MV-4-11 (cell line): ENCODE results near the gene ETFRF1.

Experiments
- DNase-seq: peaks from one replicate; lab custom pipeline; 2025; lab: John Stamatoyannopoulos, UW

Gene ETFRF1

DNA sequence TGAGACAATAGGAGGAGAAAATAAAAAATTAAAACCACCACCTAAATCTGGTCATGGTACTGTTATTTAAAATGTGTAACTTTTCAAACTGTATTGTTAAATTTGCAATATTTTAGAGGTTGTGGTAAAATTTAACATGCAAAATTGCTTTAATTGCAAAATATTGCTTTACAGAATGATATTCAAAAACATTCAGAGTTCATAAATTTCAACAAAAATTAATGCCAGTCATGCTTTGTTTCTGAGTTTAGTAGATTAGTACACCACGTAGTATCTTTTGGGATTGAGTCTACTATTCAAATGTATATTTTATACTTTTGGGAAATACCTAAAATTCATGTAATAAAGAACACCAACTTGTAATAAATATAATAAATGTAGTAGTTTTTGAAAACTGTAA is 18.3 kb downstream of the ETFRF1 start:
- no peak for DNase-seq

DNA sequence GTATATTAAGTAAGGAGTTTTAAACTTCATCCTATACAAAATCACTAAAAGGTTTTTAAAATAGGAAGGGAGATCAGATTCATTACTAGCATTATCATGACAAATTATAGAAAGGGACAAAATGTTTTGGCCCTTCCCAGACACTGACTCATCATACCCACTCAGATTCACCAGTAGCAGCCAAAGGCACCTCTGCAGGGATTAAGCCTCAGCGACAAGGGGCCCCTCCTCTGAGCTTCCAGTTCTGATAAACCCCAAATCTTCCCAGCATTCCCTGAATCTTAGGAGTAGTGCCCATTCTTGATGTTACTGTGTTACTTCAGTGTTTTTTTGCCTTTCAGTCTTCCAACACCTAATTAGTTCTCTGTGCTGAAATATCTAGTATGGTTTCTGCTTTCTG is 41.2 kb downstream of the ETFRF1 start:
- DNase-seq, result no peak

DNA sequence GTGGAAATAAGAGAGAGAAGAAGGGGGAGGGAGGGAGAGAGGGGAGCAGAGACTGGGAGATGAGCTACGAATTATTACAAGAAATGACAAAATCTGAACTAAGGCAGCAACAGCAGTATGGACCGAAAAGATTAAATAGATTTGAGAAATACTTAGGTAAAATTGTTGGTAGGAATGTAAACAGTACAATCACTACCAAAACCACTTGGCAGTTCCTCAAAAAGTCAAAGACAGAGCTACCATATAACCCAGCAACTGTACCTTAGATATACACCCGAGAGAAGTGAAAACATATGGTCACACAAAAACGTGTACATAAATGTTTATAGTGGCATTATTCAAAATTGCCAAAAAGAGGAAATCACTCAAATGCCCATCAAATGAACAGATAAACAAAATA is 41.6 kb downstream of the ETFRF1 start:
- DNase-seq, result no peak

DNA sequence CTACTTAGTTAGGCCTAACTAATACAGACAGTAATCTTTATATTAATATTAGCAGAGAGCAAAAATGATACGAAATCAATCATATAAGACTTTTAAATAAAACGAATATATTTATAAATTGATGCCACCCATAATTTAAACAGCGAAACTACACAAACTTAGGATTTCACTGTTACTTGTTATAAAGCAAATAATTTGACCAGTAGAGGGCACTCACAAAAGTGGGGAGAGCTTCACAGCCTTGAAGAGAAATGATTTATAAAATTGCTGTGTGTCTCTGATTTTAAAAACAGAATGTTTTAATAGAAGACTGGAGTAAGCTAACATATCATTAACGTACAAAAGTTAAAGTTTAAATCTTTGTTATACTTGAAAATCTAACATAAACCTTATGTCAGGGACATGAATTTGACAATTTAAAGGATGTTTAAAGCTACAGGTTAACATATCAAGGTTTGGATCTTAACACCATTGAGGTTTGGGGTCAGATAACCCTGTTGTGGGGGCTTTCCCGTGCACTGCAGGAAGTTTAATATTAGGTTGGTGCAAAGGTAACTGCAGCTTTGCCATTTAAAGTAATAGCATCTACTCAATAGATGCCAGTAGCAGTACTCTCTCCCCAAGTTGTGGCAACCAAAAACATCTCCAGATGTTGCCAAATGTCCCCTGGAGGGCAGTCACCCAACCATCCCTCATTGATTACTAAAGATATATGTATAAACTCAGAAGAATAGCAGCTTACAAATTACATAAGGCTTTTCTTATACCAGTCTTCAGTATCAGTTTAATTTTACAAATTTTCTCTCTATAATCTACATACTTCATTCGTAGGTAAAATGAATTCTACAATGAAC is 46.4 kb downstream of the ETFRF1 start:
- peak; percentile 51 for DNase-seq

DNA sequence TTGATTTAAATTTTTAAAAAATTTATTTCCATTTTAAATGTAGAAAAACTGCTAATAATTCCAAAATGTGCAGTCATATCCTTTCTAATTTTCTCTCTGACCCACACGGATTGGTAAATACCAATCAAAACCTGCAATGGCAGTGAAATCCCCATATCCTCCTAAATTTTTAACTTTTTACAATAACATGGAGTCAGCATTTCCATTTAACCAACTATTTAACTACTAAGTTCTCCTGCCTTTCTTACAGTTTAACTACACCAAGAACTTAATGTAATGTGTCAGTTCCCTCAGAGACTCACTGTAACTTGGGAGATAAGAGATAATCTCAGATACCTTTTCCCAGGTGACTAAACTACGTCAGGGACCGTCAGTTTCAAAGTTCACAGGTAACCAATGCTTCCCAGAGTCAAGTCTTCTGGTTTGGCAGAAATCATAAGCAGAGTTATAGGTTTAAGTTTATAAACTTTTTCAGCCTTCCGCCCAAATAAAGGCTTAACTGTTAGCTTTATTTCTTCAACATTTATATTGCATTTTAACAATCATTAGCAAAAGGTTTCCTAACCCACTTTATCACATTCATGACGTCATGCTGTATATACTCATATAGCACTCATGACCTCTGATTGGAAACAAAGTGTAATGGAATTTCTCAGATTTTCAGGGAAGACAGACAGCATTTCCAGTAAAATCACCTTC is 48.1 kb downstream of the ETFRF1 start:
- DNase-seq, result no peak

DNA sequence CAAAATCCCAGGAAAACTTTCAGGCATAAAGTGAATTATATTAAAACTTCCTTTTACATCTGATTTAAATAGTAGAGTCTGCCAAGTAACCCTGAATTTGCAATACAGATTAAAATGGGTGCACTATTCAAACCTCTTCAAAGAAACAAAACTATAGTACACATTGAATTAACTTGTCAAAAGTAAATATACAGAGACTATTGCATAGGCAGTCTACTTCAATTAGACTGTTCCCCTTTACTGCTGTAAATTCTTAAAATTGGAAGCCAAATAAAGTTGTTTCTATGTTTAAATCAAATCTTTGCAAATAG is 48.6 kb downstream of the ETFRF1 start:
- DNase-seq, result no peak

DNA sequence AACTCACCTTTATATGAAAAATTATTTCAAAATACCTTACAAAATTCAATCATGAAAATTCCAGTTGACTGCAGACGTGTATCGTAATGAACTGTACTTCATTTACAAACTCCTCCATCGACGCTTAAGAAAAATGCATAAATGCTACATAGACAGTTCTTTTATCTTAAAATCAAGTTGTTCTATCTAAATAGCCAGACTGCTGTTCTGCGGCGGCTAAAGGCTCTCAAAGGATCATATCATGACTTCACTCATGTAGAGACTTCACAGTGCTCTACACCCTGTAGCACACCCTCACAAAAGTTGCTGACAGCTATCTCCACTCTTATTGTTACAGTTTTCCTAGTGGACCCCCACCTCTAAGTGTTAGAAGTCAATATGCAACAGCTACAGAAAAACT is 50.5 kb downstream of the ETFRF1 start:
- DNase-seq, result no peak

DNA sequence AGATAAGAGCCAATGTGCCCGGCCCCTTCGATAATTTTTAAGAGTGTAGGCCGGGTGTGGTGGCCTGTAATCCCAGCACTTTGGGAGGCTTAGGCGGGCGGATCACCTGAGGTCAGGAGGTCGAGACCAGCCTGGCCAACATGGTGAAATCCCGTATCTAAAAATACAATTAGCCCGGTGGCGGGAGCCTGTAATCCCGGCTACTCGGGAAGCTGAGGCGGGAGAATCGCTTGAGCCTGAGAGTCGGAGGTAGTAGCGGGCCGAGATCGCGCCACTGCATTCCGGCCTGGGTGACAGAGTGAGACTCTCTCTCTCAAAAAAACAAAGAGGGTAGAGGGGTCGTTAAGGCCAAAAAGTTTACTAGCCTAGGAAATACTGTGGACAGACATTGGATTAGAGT is 53.1 kb downstream of the ETFRF1 start:
- no peak for DNase-seq

DNA sequence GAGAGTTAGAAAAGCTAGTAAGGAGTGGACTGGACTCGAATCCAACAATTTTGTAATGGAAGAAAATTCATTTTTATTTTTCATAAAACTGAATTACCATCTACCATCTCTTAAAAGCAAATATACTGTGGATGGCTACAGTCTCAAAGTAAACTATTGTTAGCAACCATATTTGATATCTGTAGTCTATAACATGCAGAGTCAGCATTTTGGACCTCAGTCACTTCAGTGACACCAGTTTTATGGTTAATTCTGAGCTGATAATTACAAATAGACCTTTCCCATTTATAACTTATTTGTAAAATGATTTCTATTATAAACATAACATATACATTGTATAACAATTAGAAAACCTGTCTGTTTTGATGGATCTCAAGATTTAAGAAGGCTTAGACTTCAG is 53.7 kb downstream of the ETFRF1 start:
- DNase-seq, result no peak

DNA sequence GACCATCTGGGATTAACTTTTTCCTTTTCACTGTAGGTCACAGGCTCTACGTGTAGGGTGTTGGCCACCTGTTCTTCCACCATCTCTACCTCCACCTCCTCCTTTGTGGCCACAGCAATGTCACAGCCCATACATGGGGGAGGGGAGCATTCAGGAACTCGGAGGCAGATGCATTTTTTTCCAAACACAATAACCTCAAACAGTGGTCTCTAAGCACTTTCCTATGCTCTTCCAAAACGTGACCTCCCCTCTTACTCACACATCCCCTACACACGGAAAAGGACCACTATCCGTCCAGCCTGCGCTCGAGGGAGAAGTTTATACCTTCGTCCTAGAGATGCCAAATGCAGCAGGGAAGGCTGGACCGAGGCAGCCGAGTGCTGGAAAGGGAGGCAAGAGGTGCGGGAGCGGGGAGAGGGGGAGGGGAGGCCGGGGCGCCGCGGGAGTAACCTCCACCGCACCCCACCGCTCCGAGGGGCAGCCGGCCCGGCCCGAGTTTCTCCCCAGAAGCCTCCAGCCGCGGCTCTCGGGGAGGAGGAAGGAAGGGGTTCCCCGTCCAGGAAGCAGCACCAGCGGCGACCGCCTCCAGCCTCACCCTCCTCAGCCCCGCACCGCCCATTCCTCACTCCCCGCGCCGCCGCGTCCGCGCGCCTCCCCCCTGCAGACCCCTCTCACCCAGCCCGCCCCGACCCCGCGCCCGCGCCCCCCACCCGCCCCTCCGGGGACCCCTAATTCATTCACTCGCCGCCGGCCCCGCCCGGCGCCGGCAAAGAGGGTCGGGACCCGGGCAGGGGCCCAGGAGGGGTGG is 55.1 kb downstream of the ETFRF1 start:
- no peak for DNase-seq

DNA sequence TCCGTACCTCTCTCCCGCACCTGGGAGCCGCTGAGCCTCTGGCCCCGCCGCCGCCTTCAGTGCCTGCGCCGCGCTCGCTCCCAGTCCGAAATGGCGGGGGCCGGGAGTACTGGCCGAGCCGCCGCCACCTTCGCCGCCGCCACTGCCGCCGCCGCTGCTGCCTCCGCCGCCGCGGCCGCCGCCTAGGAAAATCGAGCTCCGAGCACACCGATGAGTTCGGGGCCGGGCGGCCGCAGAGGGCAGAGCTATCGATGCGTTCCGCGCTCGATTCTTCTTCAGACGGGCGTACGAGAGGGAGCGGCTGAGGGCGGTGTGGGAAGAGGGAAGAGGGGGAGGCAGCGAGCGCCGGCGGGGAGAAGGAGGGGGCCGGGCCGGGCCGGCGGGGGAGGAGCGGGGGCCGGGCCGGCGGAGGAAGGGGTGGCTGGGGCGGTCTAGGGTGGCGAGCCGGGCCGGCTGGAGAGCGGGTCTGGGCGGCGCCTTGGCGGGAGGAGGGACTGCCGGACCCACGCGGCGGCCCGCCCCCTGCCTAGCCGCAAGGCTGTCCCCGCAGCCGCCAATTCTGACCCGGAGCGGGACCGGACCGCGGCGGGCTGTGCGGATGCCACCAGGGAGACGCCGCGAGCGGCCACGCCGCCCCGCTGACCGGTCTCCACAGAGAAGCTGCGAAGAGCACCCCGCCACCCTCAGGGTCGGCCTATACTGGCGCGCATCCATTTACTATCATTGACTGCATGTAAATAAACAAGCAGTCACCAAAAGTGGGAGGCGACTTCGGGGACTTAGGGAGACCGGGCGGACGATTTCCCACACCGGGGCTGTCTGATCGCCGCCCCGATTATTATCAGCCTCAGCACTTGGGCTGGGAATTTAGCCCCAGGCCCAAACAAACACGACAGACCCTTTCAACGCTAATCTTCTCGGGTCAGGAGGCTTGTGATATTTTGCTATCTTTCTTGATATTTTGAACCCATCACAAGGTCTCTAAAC is 56.0 kb downstream of the ETFRF1 start, which contains the start of gene KRAS:
KRAS (minus strand) TSS at position 186 of the 987 bp plus-strand sequence.
- peak; percentile 86 for DNase-seq

DNA sequence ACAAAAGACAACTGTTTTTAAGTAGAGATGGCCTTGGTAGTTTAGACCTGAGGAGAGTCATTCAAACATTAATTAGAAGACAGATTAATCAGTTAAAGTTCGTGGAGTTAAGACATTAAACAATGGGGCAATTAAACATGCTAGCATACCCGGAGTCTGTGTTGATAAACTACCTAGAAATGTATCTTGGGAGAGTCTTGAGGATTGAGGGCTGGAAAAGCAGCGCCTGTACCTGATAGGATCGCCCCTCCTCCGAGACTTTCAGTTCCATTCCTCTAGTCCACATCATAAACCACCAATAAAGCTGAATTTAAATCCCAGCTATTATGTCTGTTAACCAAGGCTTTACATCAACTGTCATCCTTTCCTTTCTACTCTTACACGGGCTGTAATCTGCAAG is 56.7 kb downstream of the ETFRF1 start:
- DNase-seq, result peak; percentile 5

DNA sequence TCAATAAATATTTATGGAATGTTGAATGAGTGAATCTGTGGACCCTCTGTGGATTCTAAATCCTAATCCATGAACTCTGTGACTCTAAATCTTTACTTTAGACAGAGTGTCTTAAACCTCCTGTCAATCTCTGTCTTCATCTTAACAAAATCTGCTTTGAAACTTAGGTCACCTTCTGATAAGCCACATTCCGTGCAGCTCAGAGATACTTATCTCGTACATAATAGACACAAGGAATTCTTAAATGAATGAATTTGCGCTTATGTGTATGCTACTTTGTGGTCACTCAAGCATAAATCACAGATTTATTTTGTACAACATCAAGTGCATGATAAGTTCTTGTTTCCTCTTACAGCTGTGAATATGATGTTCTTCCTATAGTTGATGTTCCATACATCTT is 57.9 kb downstream of the ETFRF1 start:
- no peak for DNase-seq

DNA sequence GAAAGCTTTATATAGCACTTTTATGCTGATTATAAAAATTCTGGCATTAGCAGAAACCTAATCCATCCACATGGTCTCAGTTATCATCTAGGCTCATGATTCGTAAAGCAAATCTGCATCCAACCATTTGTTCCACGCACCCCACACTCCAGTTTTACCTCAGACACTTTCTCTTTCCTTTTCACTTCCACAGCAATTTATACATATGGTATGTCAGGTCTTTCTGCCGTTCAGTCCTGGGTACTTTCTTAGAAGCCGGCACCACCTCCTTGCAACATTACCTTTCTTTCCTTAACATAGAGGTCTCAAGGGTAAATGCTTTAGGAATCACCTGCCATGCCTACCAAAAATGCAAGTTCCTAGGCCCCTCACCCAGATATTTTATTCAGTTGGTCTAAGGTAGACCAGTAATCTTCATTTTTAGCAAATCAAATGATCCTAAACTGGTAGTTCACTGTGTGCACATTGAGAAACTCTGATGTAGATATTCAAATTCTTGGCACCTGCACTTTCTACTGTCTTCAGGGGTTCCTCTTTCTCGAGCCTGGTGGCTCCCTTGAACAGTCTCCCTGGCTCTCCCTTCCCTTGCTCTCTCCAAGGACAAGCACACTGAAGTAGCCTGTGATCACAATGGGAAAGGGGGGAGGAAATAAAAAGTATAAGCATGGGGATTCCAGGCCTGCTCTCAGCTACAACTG is 58.5 kb downstream of the ETFRF1 start:
- DNase-seq, result no peak

DNA sequence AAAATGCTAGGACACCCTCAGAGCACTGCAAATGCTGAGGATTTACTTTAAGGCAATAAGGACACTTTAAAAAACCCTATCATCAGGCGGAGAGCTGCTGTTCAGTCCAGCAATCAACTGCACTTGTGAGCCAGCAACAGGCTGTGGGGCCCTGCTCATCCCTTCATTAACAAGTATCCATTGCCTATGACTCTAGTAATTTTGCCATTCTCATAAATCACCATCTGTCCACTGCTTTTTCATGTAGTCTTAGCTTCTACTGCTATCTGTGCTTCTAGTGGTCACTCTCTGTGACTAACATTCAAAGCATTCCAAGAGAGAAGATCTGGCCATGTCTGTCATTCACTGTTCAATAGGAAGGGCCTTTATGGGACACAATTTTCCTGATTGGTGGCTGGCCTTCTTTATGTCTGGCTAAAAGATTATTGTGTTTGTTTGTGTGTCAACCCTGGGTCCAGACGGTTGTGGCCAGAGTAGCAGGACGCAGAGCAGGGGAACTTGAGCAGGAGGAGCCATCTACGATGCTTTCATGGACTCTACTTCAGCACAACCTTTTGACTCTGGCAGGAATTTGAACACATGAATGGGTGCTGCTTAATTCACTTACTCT is 59.3 kb downstream of the ETFRF1 start:
- DNase-seq, result no peak
